ENCODE measurements around the gene CCDC13. TPM values are rescaled to one million over a fixed set of nuclear protein-coding genes. Genes with fewer than 3 reads are reported as not detected.

CCDC13 gene
- total and polyA plus RNA-seq, 2 donors (not counting 3 experiments of a cell fraction or from before 2014, with no cell fraction given), result 0.36 to 0.82 TPM

DNA sequence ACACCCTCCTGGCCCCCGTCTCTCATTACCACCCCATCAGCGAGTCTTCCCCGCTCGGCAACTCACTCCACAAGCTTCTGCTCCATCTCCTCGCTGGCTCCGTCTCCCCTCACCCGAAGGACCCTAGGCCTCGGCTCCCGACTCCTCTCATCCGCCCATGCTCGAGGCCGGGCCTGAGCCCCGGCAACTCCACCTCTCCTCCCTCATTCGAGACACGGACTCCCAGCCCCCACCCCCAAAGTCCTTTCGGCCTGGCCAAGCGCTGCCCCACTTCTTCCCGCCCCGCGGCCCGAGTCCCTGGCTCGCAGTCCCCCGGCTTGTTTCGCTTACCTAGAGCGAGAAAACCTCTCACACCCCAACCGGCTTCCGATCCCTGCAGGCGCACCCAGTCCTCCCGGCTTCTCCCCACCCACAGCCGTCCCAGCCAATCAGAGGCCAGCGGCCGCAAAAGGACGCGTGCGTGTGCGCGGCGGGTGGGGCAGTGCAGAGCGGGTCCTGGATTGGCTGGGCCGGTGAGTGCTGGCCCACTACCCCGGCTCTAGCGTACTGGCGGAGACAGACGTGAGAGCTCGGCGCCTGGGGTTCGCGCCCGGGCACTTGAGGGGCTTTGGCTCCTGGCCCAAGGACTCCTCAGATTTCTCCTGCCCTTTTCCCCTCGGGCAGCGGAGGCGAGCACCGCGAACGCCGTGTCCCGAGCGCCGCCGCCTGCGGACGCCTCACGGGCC lies 31.2 kb upstream of the CCDC13 start, which contains the start of gene HIGD1A:
TSS of gene HIGD1A (minus strand) at position 385 of the 725 bp plus-strand sequence. CDS start 10,237 bp downstream, outside the sequence.
- TF ChIP-seq, protein P1, sequence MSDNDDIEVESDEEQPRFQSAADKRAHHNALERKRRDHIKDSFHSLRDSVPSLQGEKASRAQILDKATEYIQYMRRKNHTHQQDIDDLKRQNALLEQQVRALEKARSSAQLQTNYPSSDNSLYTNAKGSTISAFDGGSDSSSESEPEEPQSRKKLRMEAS (IDR thresholded peaks at IDR 0.05; ENCODE audit: insufficient read depth, insufficient read length), result peak; percentile 34
- TF ChIP-seq MYC (IDR thresholded peaks at IDR 0.05; ENCODE audit: low read depth, low read length) (no peak), POLR2AphosphoS5 (IDR thresholded peaks at IDR 0.05; ENCODE audit: insufficient read depth, low read depth, low read length) (peak; percentile 36), JUN (IDR thresholded peaks at IDR 0.05; ENCODE audit: borderline replicate concordance, insufficient read depth, insufficient read length, low read depth) (no peak), POLR2A (IDR thresholded peaks at IDR 0.05; ENCODE audit: low read depth, low read length) (peak; percentile 67)
- POLR2A ChIA-PET, result no interaction called here
- Histone ChIP-seq H3K4me1 (ENCODE audit: control insufficient read depth, extremely low read depth, insufficient read depth, low read length) (peaks cover 11% of the 10 kb centered on the region), H3K9me3 (replicated peaks; ENCODE audit: control insufficient read depth, insufficient read depth, low read length) (no peaks in the 10 kb centered on the region), H3K36me3 (ENCODE audit: control insufficient read depth in 2 of 2, extremely low read depth in 1 of 2, insufficient read depth in 2 of 2, low read length in 2 of 2) (no peaks in the 10 kb centered on the region), H3K4me2 (ENCODE audit: insufficient read depth, low read length) (peak within 1 kb of the TSS; percentile 81), H4K20me1 (replicated peaks; ENCODE audit: control insufficient read depth, extremely low read depth, insufficient read depth, low read length) (no peaks in the 10 kb centered on the region), H2AFZ (ENCODE audit: low read depth, low read length) (peak within 1 kb of the TSS; percentile 91), H3K4me3 (replicated peaks in 1 of 3; ENCODE audit: insufficient read depth in 1 of 3, low read depth in 1 of 3, low read length in 3 of 3) (peak within 1 kb of the TSS; percentile 11 to 77 (median 52)), H3K9ac (replicated peaks; ENCODE audit: extremely low read depth, insufficient read depth, low read length) (peak within 1 kb of the TSS; percentile 76), H3K27me3 (ENCODE audit: control insufficient read depth in 2 of 2, insufficient read depth in 2 of 2, low read length in 2 of 2) (peaks cover 2 to 10% of the 10 kb centered on the region in 2 experiments), H3K27ac (ENCODE audit: insufficient read depth, low read depth, low read length) (peak within 1 kb of the TSS; percentile 39), H3K9me1 (replicated peaks; ENCODE audit: control insufficient read depth, extremely low read depth, insufficient read depth, low read length) (no peaks in the 10 kb centered on the region), H3K79me2 (ENCODE audit: control insufficient read depth, insufficient read depth, low read length) (peaks cover 42% of the 10 kb centered on the region)
- dilution Hi-C loops (cut with MboI; ENCODE audit: extremely low pct_ligation_motif_present, low sequenced_read_pairs) (no loop called here), intact Hi-C loops (cut with micrococcal nuclease) (loop anchor here (2.0 kb wide), 1 partner anchor 31 kb away; the partner anchor contains the start of gene CCDC13)
- peak; percentile 97 for FAIRE-seq
- CTCF ChIA-PET, result interaction anchor here (1.0 to 5.5 kb wide), 7 partner anchors 10 to 252 kb away, joined by 3 to 24 read pairs (median 5); no protein-coding TSS in a partner anchor
- peak; percentile 96 for DNase-seq (ENCODE audit: low read depth, low spot score)
- BruUV-seq (replicated peaks), result no TSS peak

Data from endothelial cell of umbilical vein (primary cell).